Thoracic aorta (tissue), 2 donors: Measurements from ENCODE around the gene SORBS1. TPM values are rescaled to one million over a fixed set of nuclear protein-coding genes. Genes with fewer than 3 reads are reported as not detected.

Experiments used
- ATAC-seq: fragments of 150-250 bp; one replicate; pipeline ENCODE4 v1.8.0; 2017; ENCODE audit warnings: low read depth; ENCODE audit not compliant: insufficient number of reproducible peaks, low FRiP score
- DNase-seq: peaks from one replicate; pipeline ENCODE4 v3.0.0-alpha.2; 2020; ENCODE audit warnings: low spot score
- H3K27ac ChIP-seq, 2 donors: fragments of 200-600 bp; sonication (generic); 1 replicate in 1 of 2; 2 replicates in 1 of 2; pipeline ENCODE4 v1.5.1; 2016; ENCODE audit warnings: mild to moderate bottlenecking in 2 of 2, moderate library complexity in 2 of 2
- H3K27me3 ChIP-seq: fragments of 200-600 bp; sonication (generic); replicated peaks from 2 replicates; pipeline ENCODE4 v1.6.0; 2016; ENCODE audit warnings: mild to moderate bottlenecking; ENCODE audit not compliant: insufficient read depth
- H3K36me3 ChIP-seq: fragments of 200-600 bp; sonication (generic); one replicate; pipeline ENCODE4 v1.5.1; 2016
- H3K4me1 ChIP-seq, 2 donors: fragments of 200-600 bp; sonication (generic); 1 replicate in 1 of 2; 2 replicates in 1 of 2; pipeline versions ENCODE4 v1.5.1 to v1.6.0; 2016; ENCODE audit warnings: low read depth in 2 of 2, mild to moderate bottlenecking in 1 of 2; ENCODE audit not compliant: control insufficient read depth in 1 of 2
- H3K4me3 ChIP-seq: fragments of 200-600 bp; sonication (generic); 2 replicates; pipeline ENCODE4 v1.5.1; 2016; ENCODE audit warnings: mild to moderate bottlenecking
- H3K9me3 ChIP-seq: fragments of 200-600 bp; sonication (generic); 2 replicates; pipeline ENCODE4 v1.5.1; 2016
- total RNA-seq, 2 donors: library from RNA; depleted of rRNA; stranded (reverse); fragments of >200 nt; gene quantifications; one replicate each; pipeline versions ENCODE4 v1.1.0 to v1.2.3, GENCODE V29; 2016
- TF ChIP-seq, protein P1 (sequence below): fragments of 200-600 bp; sonication (generic); IDR thresholded peaks from one replicate; pipeline ENCODE4 v1.5.1; 2019; ENCODE audit warnings: antibody characterized with exemption

Gene SORBS1
- total RNA-seq, 2 donors from 2014 or later, result 1,110 to 1,659 TPM

DNA sequence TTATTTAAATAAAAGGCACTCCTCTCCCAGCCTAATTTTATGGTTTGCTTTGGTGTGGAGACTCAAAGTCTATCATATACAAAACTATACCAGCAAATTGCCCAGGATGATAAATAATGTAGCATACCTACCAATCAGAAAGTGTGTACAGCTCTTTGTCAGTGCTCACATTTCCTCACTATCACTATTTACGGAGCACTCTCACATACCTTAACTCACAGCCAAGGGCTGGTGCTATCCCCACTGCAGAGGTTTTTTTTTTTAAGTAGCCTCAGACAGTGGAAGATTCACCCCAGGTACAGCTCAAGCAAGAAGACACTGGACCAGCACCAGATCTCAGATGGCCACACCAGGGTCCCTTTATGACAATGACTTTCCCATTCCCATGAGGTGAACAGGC is 272.9 kb downstream of the SORBS1 start:
- H3K36me3 ChIP-seq, result no peaks in the 10 kb centered on the region
- H3K4me1 ChIP-seq, result peaks cover 27 to 54% of the 10 kb centered on the region in 2 donors
- ATAC-seq, result no peak
- H3K9me3 ChIP-seq, result no peaks in the 10 kb centered on the region
- no peaks in the 10 kb centered on the region for H3K27me3 ChIP-seq
- TF ChIP-seq, protein P1, sequence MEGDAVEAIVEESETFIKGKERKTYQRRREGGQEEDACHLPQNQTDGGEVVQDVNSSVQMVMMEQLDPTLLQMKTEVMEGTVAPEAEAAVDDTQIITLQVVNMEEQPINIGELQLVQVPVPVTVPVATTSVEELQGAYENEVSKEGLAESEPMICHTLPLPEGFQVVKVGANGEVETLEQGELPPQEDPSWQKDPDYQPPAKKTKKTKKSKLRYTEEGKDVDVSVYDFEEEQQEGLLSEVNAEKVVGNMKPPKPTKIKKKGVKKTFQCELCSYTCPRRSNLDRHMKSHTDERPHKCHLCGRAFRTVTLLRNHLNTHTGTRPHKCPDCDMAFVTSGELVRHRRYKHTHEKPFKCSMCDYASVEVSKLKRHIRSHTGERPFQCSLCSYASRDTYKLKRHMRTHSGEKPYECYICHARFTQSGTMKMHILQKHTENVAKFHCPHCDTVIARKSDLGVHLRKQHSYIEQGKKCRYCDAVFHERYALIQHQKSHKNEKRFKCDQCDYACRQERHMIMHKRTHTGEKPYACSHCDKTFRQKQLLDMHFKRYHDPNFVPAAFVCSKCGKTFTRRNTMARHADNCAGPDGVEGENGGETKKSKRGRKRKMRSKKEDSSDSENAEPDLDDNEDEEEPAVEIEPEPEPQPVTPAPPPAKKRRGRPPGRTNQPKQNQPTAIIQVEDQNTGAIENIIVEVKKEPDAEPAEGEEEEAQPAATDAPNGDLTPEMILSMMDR, result no peak
- DNase-seq, result no peak
- peak overlapping the region; percentile 98 for H3K4me3 ChIP-seq
- peak overlapping the region in 1 of 2 donors; percentile 91 for H3K27ac ChIP-seq

DNA sequence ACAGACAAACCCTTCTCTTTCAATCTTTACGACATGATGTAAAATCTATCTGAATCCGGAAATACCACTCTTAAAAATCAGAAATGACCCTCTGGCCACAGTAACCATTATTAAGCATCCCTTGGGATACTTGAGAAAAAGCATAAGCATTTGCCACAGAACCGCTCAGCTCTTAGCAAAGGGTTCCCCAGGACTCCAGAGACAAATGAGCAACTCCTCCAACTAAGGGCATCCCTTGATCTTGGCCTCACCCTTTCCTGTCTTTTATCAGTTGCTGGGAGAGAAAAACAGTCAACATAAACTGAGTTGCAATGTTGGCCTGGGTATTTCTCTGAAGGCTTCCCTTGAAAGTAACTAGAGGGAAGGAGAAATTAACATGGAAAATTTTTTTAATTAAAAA is 273.9 kb downstream of the SORBS1 start:
- Histone ChIP-seq H3K4me3 (peak overlapping the region; percentile 98), H3K36me3 (no peaks in the 10 kb centered on the region), H3K27me3 (no peaks in the 10 kb centered on the region), H3K4me1 (peaks cover 27 to 56% of the 10 kb centered on the region in 2 donors), H3K27ac (peak overlapping the region; percentile 31 to 91), H3K9me3 (no peaks in the 10 kb centered on the region)
- ATAC-seq (no peak), DNase-seq (no peak)
- TF ChIP-seq, protein P1, result no peak

DNA sequence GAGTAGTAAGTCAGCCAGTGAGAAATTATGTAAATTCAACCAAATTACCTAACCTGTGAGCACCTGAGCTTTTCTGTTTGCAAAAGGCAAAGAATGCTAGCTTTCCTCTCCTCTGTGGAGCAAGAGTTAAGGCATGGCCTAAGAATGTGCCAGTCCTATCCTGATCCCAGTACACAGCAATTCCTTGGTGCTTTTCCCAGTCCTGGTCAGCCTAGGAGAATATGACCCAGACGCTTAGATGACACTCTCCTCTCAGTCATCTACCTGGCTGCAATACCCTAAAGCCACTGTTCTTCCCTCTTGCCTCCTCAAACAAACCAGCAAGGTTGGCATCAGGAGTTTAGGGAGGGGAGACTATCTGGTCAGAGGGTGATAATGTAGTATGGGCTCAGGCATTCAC is 274.5 kb downstream of the SORBS1 start:
- Histone ChIP-seq H3K4me1 (peaks cover 27 to 61% of the 10 kb centered on the region in 2 donors), H3K4me3 (peak overlapping the region; percentile 98), H3K27me3 (no peaks in the 10 kb centered on the region), H3K9me3 (no peaks in the 10 kb centered on the region), H3K36me3 (no peaks in the 10 kb centered on the region), H3K27ac (peak overlapping the region; percentile 31 to 91)
- ATAC-seq (no peak), DNase-seq (no peak)
- TF ChIP-seq, protein P1, result no peak

DNA sequence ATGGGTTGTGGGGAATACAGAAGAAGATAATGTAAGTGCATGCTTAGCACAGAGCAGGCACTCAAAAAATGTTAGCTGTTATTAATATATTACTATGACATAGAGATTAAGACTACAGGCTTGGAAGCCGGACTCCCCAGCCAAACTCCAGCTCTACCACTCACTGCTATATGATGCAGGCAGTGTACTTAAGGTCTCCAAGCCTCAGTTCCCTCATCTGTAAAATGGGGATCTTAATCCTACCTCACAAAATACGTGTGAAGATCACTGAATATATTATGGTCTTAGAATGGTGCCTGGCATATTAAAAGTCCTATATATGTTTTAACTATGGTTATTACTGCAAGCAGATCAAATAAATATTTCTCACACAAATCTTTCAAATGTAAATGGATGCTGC is 275.6 kb downstream of the SORBS1 start:
- H3K36me3 ChIP-seq, result no peaks in the 10 kb centered on the region
- H3K9me3 ChIP-seq, result no peaks in the 10 kb centered on the region
- no peak for ATAC-seq
- peak overlapping the region in 1 of 2 donors; percentile 43 for H3K27ac ChIP-seq
- no peak for DNase-seq
- H3K4me1 ChIP-seq, result peaks cover 29 to 73% of the 10 kb centered on the region in 2 donors
- TF ChIP-seq, protein P1, result no peak
- H3K27me3 ChIP-seq, result no peaks in the 10 kb centered on the region
- H3K4me3 ChIP-seq, result no peak overlapping the region

DNA sequence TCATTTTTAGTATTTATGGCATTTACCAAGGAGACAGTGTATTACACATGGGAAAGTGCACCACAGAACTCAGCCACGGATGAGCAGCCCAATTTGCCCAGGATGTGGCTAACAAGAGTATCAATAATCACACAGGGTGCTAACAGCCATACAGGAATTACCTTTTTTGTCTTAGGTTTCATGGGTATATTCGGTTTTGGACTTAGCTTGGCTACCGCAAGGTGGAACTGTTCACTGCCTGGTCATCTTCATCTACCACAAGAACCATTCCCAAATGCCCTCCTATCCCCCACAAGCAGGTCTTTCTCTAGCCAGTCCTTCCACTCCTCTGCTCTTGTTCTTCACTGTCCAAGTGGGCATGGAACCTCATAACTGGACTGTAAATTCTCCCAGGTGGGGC is 276.4 kb downstream of the SORBS1 start:
- Histone ChIP-seq H3K4me1 (peaks cover 35 to 80% of the 10 kb centered on the region in 2 donors), H3K9me3 (no peaks in the 10 kb centered on the region), H3K36me3 (no peaks in the 10 kb centered on the region), H3K27me3 (no peaks in the 10 kb centered on the region), H3K4me3 (no peak overlapping the region), H3K27ac (peak overlapping the region in 1 of 2 donors; percentile 43)
- no peak for DNase-seq
- TF ChIP-seq, protein P1, result no peak
- no peak for ATAC-seq
